ENCODE data around the gene TSPAN4.
A peak's percentile ranks its signal among the peaks of the same experiment; 100 is the strongest.

The TSPAN4 gene

DNA sequence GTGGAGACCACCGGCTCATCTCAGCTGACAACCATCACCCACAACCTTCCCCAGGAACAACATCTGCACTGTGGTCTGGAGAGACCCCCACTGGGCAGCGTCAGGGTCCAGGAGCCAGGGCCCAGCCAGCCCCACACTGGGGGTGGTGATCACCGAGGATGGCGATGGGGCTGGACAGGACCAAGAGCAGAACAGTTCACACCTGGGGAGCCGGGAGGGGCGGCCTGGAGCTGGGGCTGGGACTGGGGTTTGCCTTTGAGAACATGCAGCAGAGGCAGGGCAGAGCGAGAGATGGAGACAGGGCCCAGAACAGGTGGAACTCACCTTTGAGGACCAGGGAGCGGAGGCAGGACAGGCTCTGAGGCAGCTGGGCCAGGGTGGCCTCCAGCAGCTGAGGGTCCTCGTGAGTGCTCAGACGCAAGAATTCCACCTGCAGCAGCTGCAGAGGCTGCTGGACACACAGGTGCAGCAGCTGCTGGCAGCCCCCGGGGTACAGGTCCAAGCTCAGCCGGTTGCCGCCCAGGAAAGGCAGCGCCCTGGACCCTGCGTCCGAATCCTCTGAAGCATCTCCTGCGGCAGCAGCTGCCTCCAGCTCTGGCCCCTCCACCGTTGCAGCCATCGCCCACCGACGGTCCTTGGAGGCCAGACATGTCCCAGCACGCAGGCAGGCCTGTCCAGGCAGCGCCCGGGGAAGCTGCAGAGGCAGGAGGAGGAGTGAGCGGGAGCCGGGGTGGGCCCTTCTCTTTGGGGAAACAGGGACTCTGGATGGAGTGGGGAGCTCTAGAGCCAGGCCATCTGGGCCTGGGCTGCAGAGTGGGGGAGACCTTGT lies 38.7 kb upstream of the TSPAN4 start (continued):
- TF ChIP-seq ZNF132 (tag by site-specific recombination; IDR thresholded peaks at IDR 0.05; ENCODE audit: borderline replicate concordance) (no peak), ZNF335 (tag by site-specific recombination; conservative IDR thresholded peaks at IDR 0.05) (0 out of 2 replicates have a peak, but pooled peaks have one; percentile 29), KLF10 (tag by site-specific recombination; IDR thresholded peaks at IDR 0.05) (no peak), ZFP41 (tag by site-specific recombination; IDR thresholded peaks at IDR 0.05; ENCODE audit: borderline replicate concordance) (no peak), ZNF404 (tag by site-specific recombination; IDR thresholded peaks at IDR 0.05) (no peak), ZSCAN30 (tag by site-specific recombination; IDR thresholded peaks at IDR 0.05) (no peak), ZNF621 (tag by site-specific recombination; IDR thresholded peaks at IDR 0.05) (no peak), ZNF341 (tag by site-specific recombination; IDR thresholded peaks at IDR 0.05; ENCODE audit: low read depth) (no peak), ZBTB20 (tag by site-specific recombination; IDR thresholded peaks at IDR 0.05) (peak; percentile 80), ZNF792 (tag by site-specific recombination; IDR thresholded peaks at IDR 0.05) (no peak)
- TF ChIP-seq, protein P1, sequence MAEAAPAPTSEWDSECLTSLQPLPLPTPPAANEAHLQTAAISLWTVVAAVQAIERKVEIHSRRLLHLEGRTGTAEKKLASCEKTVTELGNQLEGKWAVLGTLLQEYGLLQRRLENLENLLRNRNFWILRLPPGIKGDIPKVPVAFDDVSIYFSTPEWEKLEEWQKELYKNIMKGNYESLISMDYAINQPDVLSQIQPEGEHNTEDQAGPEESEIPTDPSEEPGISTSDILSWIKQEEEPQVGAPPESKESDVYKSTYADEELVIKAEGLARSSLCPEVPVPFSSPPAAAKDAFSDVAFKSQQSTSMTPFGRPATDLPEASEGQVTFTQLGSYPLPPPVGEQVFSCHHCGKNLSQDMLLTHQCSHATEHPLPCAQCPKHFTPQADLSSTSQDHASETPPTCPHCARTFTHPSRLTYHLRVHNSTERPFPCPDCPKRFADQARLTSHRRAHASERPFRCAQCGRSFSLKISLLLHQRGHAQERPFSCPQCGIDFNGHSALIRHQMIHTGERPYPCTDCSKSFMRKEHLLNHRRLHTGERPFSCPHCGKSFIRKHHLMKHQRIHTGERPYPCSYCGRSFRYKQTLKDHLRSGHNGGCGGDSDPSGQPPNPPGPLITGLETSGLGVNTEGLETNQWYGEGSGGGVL (tag by site-specific recombination; IDR thresholded peaks at IDR 0.05), result no peak
- TF ChIP-seq, protein P2, sequence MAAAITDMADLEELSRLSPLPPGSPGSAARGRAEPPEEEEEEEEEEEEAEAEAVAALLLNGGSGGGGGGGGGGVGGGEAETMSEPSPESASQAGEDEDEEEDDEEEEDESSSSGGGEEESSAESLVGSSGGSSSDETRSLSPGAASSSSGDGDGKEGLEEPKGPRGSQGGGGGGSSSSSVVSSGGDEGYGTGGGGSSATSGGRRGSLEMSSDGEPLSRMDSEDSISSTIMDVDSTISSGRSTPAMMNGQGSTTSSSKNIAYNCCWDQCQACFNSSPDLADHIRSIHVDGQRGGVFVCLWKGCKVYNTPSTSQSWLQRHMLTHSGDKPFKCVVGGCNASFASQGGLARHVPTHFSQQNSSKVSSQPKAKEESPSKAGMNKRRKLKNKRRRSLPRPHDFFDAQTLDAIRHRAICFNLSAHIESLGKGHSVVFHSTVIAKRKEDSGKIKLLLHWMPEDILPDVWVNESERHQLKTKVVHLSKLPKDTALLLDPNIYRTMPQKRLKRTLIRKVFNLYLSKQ (tag by site-specific recombination; IDR thresholded peaks at IDR 0.05; ENCODE audit: borderline replicate concordance), result no peak
- TF ChIP-seq, protein P3, sequence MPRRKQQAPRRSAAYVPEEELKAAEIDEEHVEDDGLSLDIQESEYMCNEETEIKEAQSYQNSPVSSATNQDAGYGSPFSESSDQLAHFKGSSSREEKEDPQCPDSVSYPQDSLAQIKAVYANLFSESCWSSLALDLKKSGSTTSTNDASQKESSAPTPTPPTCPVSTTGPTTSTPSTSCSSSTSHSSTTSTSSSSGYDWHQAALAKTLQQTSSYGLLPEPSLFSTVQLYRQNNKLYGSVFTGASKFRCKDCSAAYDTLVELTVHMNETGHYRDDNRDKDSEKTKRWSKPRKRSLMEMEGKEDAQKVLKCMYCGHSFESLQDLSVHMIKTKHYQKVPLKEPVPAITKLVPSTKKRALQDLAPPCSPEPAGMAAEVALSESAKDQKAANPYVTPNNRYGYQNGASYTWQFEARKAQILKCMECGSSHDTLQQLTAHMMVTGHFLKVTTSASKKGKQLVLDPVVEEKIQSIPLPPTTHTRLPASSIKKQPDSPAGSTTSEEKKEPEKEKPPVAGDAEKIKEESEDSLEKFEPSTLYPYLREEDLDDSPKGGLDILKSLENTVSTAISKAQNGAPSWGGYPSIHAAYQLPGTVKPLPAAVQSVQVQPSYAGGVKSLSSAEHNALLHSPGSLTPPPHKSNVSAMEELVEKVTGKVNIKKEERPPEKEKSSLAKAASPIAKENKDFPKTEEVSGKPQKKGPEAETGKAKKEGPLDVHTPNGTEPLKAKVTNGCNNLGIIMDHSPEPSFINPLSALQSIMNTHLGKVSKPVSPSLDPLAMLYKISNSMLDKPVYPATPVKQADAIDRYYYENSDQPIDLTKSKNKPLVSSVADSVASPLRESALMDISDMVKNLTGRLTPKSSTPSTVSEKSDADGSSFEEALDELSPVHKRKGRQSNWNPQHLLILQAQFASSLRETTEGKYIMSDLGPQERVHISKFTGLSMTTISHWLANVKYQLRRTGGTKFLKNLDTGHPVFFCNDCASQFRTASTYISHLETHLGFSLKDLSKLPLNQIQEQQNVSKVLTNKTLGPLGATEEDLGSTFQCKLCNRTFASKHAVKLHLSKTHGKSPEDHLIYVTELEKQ (tag by site-specific recombination; IDR thresholded peaks at IDR 0.05; ENCODE audit: borderline replicate concordance), result no peak
- TF ChIP-seq, protein P4, sequence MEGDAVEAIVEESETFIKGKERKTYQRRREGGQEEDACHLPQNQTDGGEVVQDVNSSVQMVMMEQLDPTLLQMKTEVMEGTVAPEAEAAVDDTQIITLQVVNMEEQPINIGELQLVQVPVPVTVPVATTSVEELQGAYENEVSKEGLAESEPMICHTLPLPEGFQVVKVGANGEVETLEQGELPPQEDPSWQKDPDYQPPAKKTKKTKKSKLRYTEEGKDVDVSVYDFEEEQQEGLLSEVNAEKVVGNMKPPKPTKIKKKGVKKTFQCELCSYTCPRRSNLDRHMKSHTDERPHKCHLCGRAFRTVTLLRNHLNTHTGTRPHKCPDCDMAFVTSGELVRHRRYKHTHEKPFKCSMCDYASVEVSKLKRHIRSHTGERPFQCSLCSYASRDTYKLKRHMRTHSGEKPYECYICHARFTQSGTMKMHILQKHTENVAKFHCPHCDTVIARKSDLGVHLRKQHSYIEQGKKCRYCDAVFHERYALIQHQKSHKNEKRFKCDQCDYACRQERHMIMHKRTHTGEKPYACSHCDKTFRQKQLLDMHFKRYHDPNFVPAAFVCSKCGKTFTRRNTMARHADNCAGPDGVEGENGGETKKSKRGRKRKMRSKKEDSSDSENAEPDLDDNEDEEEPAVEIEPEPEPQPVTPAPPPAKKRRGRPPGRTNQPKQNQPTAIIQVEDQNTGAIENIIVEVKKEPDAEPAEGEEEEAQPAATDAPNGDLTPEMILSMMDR (tag by site-specific recombination; IDR thresholded peaks at IDR 0.05), result no peak
- TF ChIP-seq, protein P5, sequence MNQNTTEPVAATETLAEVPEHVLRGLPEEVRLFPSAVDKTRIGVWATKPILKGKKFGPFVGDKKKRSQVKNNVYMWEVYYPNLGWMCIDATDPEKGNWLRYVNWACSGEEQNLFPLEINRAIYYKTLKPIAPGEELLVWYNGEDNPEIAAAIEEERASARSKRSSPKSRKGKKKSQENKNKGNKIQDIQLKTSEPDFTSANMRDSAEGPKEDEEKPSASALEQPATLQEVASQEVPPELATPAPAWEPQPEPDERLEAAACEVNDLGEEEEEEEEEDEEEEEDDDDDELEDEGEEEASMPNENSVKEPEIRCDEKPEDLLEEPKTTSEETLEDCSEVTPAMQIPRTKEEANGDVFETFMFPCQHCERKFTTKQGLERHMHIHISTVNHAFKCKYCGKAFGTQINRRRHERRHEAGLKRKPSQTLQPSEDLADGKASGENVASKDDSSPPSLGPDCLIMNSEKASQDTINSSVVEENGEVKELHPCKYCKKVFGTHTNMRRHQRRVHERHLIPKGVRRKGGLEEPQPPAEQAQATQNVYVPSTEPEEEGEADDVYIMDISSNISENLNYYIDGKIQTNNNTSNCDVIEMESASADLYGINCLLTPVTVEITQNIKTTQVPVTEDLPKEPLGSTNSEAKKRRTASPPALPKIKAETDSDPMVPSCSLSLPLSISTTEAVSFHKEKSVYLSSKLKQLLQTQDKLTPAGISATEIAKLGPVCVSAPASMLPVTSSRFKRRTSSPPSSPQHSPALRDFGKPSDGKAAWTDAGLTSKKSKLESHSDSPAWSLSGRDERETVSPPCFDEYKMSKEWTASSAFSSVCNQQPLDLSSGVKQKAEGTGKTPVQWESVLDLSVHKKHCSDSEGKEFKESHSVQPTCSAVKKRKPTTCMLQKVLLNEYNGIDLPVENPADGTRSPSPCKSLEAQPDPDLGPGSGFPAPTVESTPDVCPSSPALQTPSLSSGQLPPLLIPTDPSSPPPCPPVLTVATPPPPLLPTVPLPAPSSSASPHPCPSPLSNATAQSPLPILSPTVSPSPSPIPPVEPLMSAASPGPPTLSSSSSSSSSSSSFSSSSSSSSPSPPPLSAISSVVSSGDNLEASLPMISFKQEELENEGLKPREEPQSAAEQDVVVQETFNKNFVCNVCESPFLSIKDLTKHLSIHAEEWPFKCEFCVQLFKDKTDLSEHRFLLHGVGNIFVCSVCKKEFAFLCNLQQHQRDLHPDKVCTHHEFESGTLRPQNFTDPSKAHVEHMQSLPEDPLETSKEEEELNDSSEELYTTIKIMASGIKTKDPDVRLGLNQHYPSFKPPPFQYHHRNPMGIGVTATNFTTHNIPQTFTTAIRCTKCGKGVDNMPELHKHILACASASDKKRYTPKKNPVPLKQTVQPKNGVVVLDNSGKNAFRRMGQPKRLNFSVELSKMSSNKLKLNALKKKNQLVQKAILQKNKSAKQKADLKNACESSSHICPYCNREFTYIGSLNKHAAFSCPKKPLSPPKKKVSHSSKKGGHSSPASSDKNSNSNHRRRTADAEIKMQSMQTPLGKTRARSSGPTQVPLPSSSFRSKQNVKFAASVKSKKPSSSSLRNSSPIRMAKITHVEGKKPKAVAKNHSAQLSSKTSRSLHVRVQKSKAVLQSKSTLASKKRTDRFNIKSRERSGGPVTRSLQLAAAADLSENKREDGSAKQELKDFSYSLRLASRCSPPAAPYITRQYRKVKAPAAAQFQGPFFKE (tag by site-specific recombination; IDR thresholded peaks at IDR 0.05; ENCODE audit: borderline replicate concordance), result no peak
- TF ChIP-seq, protein P6, sequence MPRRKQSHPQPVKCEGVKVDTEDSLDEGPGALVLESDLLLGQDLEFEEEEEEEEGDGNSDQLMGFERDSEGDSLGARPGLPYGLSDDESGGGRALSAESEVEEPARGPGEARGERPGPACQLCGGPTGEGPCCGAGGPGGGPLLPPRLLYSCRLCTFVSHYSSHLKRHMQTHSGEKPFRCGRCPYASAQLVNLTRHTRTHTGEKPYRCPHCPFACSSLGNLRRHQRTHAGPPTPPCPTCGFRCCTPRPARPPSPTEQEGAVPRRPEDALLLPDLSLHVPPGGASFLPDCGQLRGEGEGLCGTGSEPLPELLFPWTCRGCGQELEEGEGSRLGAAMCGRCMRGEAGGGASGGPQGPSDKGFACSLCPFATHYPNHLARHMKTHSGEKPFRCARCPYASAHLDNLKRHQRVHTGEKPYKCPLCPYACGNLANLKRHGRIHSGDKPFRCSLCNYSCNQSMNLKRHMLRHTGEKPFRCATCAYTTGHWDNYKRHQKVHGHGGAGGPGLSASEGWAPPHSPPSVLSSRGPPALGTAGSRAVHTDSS (tag by site-specific recombination; IDR thresholded peaks at IDR 0.05), result no peak

Data from HEK293 (cell line).